ENCODE results near the gene CNNM3. TPM values are rescaled to one million over a fixed set of nuclear protein-coding genes. Genes with fewer than 3 reads are reported as not detected.

Gene CNNM3
- total RNA-seq, 1 experiment from 2014 or later: 62.5 TPM

GRCh38 chr2:96839293-96839874 is 23.3 kb downstream of the CNNM3 start:
- TF ChIP-seq CTCF (IDR thresholded peaks at IDR 0.05; ENCODE audit: insufficient read depth in 1 of 2, low read depth in 1 of 2, low read length in 1 of 2, severe bottlenecking in 1 of 2, unreplicated experiment in 1 of 2): no peak
- Mint-ChIP-seq H3K9me3 (ENCODE audit: unreplicated experiment) (no peaks in the 10 kb centered on the region), H3K4me1 (ENCODE audit: low read depth, unreplicated experiment) (peaks cover 9% of the 10 kb centered on the region), H3K36me3 (ENCODE audit: insufficient read depth, unreplicated experiment) (peaks cover 78% of the 10 kb centered on the region), H3K27ac (ENCODE audit: unreplicated experiment) (no peak overlapping the region), H3K4me3 (ENCODE audit: unreplicated experiment) (no peak overlapping the region), H3K27me3 (ENCODE audit: insufficient read depth, unreplicated experiment) (no peaks in the 10 kb centered on the region)
- CTCF ChIA-PET: interaction anchor here (1.3 kb wide), 1 partner anchor 20 kb away, joined by 4 read pairs; no protein-coding TSS in a partner anchor
- POLR2A ChIA-PET: no interaction called here
- Histone ChIP-seq H3K36me3 (ENCODE audit: control insufficient read depth, insufficient read depth, low read length) (no peaks in the 10 kb centered on the region; the same call in none of the 2 replicates), H3K27me3 (replicated peaks; ENCODE audit: control insufficient read depth, insufficient read depth, low read length) (no peaks in the 10 kb centered on the region), H3K4me3 (ENCODE audit: low read depth, low read length) (no peak overlapping the region), H3K4me1 (peaks cover 8% of the 10 kb centered on the region; the same call in 1 of the 2 replicates), H3K9me3 (no peaks in the 10 kb centered on the region)
- DNase-seq: no peak
- intact Hi-C loops (cut with micrococcal nuclease; ENCODE audit: unreplicated experiment): no loop called here
- BruUV-seq (replicated peaks): no TSS peak

DNA sequence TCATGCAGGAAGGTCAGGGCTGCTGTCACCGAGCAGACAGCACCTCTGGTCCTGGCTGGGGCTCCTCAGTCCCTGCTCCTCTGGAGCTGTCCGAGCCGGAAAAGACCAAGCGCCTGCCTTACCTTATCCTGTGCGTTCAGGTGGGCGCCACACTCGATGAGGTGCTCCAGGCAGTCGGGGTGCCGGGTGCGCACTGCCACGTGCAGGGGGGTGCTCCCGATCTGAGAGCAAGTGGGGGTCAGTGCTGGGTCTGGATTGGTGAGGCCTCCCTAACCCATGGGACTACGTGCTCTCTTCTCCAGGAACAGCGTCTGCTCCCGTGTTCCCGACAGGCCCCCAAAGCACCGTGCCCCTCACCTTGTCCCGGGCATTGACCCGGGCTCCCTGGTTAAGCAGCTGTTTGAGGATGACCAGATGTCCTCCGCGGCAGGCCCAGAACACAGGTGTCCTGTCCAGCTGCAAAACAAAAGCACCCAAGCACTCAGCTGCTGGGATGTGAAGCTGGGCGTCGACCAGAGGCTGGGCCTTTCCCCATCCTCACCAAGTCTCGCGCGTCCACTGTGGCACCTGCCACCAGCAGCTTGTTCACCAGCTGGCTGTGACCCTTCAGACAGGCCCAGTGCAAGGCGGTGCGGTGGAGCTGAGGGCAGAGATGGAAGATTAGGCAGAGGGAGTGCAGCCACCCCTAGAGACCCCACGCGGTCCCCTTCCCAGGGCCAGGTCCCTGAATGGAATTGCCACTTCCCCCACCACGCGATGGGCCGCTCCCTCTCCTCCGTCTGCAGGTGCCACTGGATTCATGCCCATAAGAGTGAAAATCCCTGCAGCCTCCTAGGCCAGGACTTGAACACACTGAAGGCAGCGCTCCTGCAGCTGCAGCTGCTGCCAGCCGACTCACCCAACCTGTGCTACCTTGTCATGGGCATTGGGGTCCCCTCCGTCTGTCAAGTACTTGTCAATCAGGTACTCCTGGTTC is 24.1 kb downstream of the CNNM3 start:
- H3K9me3 Mint-ChIP-seq (ENCODE audit: unreplicated experiment): no peaks in the 10 kb centered on the region
- Histone ChIP-seq H3K4me1 (peaks cover 11% of the 10 kb centered on the region), H3K36me3 (ENCODE audit: control insufficient read depth, insufficient read depth, low read length) (no peaks in the 10 kb centered on the region; the same call in none of the 2 replicates), H3K9me3 (no peaks in the 10 kb centered on the region), H3K27me3 (replicated peaks; ENCODE audit: control insufficient read depth, insufficient read depth, low read length) (no peaks in the 10 kb centered on the region), H3K4me3 (ENCODE audit: low read depth, low read length) (no peak overlapping the region)
- H3K4me1 Mint-ChIP-seq (ENCODE audit: low read depth, unreplicated experiment): peaks cover 9% of the 10 kb centered on the region
- H3K4me3 Mint-ChIP-seq (ENCODE audit: unreplicated experiment): no peak overlapping the region
- ChIA-PET CTCF (no interaction called here), POLR2A (interaction anchor here (1.1 kb wide), 1 partner anchor 18 kb away, joined by 3 read pairs; the partner anchor contains the start of gene ANKRD39)
- no peak overlapping the region for H3K27ac Mint-ChIP-seq (ENCODE audit: unreplicated experiment)
- no peak for TF ChIP-seq CTCF (IDR thresholded peaks at IDR 0.05; ENCODE audit: insufficient read depth in 1 of 2, low read depth in 1 of 2, low read length in 1 of 2, severe bottlenecking in 1 of 2, unreplicated experiment in 1 of 2)
- BruUV-seq (replicated peaks): no TSS peak
- DNase-seq: no peak
- no peaks in the 10 kb centered on the region for H3K27me3 Mint-ChIP-seq (ENCODE audit: insufficient read depth, unreplicated experiment)
- H3K36me3 Mint-ChIP-seq (ENCODE audit: insufficient read depth, unreplicated experiment): peaks cover 77% of the 10 kb centered on the region
- intact Hi-C loops (cut with micrococcal nuclease; ENCODE audit: unreplicated experiment): no loop called here

- ChIA-PET POLR2A (interaction anchor here (0.6 to 1.4 kb wide), 3 partner anchors 16 to 82 kb away, joined by 3 to 12 read pairs (median 3); partner anchors contain the start of gene ANKRD39), CTCF (interaction anchor here (1.3 kb wide), 1 partner anchor 16 kb away, joined by 8 read pairs; the partner anchor contains the start of gene ANKRD39)
- BruUV-seq (replicated peaks): no TSS peak
- H3K9me3 Mint-ChIP-seq (ENCODE audit: unreplicated experiment): no peaks in the 10 kb centered on the region
- no peaks in the 10 kb centered on the region; the same call in none of the 2 replicates for H3K36me3 ChIP-seq (ENCODE audit: control insufficient read depth, insufficient read depth, low read length)
- H3K9me3 ChIP-seq: no peaks in the 10 kb centered on the region
- no peaks in the 10 kb centered on the region for H3K27me3 ChIP-seq (replicated peaks; ENCODE audit: control insufficient read depth, insufficient read depth, low read length)
- no peak overlapping the region for H3K4me3 Mint-ChIP-seq (ENCODE audit: unreplicated experiment)
- H3K27ac Mint-ChIP-seq (ENCODE audit: unreplicated experiment): no peak overlapping the region
- H3K4me1 Mint-ChIP-seq (ENCODE audit: low read depth, unreplicated experiment): peaks cover 6% of the 10 kb centered on the region
- H3K4me1 ChIP-seq: peaks cover 11% of the 10 kb centered on the region
- DNase-seq: no peak
- TF ChIP-seq CTCF (IDR thresholded peaks at IDR 0.05; ENCODE audit: insufficient read depth in 1 of 2, low read depth in 1 of 2, low read length in 1 of 2, severe bottlenecking in 1 of 2, unreplicated experiment in 1 of 2): no peak
- peaks cover 65% of the 10 kb centered on the region for H3K36me3 Mint-ChIP-seq (ENCODE audit: insufficient read depth, unreplicated experiment)
- intact Hi-C loops (cut with micrococcal nuclease; ENCODE audit: unreplicated experiment): no loop called here
- H3K27me3 Mint-ChIP-seq (ENCODE audit: insufficient read depth, unreplicated experiment): no peaks in the 10 kb centered on the region
- no peak overlapping the region for H3K4me3 ChIP-seq (ENCODE audit: low read depth, low read length)
Observed at GRCh38 chr2:96841701-96842495, 25.8 kb downstream of the CNNM3 start.
